Retinal pigment epithelial cell (primary cell): ENCODE results near the gene SYNPR.
"Not testable (repeated sequence)": the region's sequence is repeated elsewhere in the genome, so short reads cannot be mapped to it uniquely, and the experiment has no call there.

Experiments used
- DNase-seq: peaks from one replicate; pipeline ENCODE4 v3.0.0-alpha.2; 2010; ENCODE audit warnings: low read depth
- H3K4me3 ChIP-seq: 2 replicates; pipeline ENCODE4 v1.5.1; 2011; ENCODE audit warnings: mild to moderate bottlenecking, low read length, control low read depth, moderate library complexity
- CTCF ChIP-seq: conservative IDR thresholded peaks from 2 replicates; pipeline ENCODE4 v1.5.1; 2011; ENCODE audit warnings: low read depth, low read length, control low read depth, inconsistent platforms

SYNPR gene

GRCh38 chr3:63635186-63635585, 357.1 kb downstream of the SYNPR start:
- no peak for DNase-seq
- TF ChIP-seq CTCF, result no peak

GRCh38 chr3:63639806-63640205, 361.7 kb downstream of the SYNPR start:
- TF ChIP-seq CTCF, result no peak
- DNase-seq, result no peak

More at GRCh38 chr3:63635186-63635585, 357.1 kb downstream of the SYNPR start:
- no peak overlapping the region for H3K4me3 ChIP-seq

GRCh38 chr3:63642488-63642887, 364.4 kb downstream of the SYNPR start:
- no peak overlapping the region for H3K4me3 ChIP-seq
- no peak for TF ChIP-seq CTCF
- DNase-seq, result no peak

More at GRCh38 chr3:63639806-63640205, 361.7 kb downstream of the SYNPR start:
- no peak overlapping the region for H3K4me3 ChIP-seq

GRCh38 chr3:63644212-63644797, 366.2 kb downstream of the SYNPR start:
- no peak overlapping the region for H3K4me3 ChIP-seq
- TF ChIP-seq CTCF, result no peak
- DNase-seq, result no peak

- not testable (repeated sequence) for DNase-seq, H3K4me3 ChIP-seq
These were observed 367.0 kb downstream of the SYNPR start for GRCh38 chr3:63644928-63645781.

GRCh38 chr3:63652066-63652725, 374.1 kb downstream of the SYNPR start, which contains the start of gene SNTN:
TSS of gene SNTN (plus strand) at chr3:63652675. CDS start at chr3:63652688, 13 bp downstream.
- no peak within 1 kb of the TSS for H3K4me3 ChIP-seq
- no peak for DNase-seq
- TF ChIP-seq CTCF, result no peak

- no peak for TF ChIP-seq CTCF
- H3K4me3 ChIP-seq, result no peak overlapping the region
- no peak for DNase-seq
These were observed 376.1 kb downstream of the SYNPR start for GRCh38 chr3:63654211-63654610.
